Suprapubic skin (tissue), 4 donors: ENCODE data around the gene TNFRSF8. TPM values are rescaled to one million over a fixed set of nuclear protein-coding genes. Genes with fewer than 3 reads are reported as not detected.

Experiments
- DNase-seq, 2 donors: peaks; one replicate each; pipeline ENCODE4 v3.0.0-alpha.2; 2019; ENCODE audit warnings: low spot score in 2 of 2
- H3K27ac ChIP-seq: fragments of 200-600 bp; sonication (generic); one replicate; pipeline ENCODE4 v1.5.1; 2019
- H3K27me3 ChIP-seq: fragments of 200-600 bp; sonication (generic); one replicate; pipeline ENCODE4 v1.5.1; 2019
- H3K36me3 ChIP-seq: fragments of 200-600 bp; sonication (generic); one replicate; pipeline ENCODE4 v1.5.1; 2019
- H3K4me1 ChIP-seq: fragments of 200-600 bp; sonication (generic); one replicate; pipeline ENCODE4 v1.5.1; 2019
- H3K4me3 ChIP-seq: fragments of 200-600 bp; sonication (generic); one replicate; pipeline ENCODE4 v1.5.1; 2019; ENCODE audit warnings: mild to moderate bottlenecking
- H3K9me3 ChIP-seq: fragments of 200-600 bp; sonication (generic); one replicate; pipeline ENCODE4 v1.5.1; 2019
- EP300 ChIP-seq: sonication (generic); formaldehyde crosslinking; IDR thresholded peaks from one replicate; pipeline ENCODE4 v1.6.1; 2017; ENCODE audit warnings: antibody characterized with exemption
- POLR2A ChIP-seq, 2 donors: fragments of 450-650 bp; IDR thresholded peaks; one replicate each; pipeline ENCODE4 v1.6.1; 2017; ENCODE audit warnings: antibody characterized with exemption in 2 of 2, mild to moderate bottlenecking in 2 of 2, moderate library complexity in 2 of 2
- POLR2AphosphoS5 ChIP-seq, 3 donors: sonication (generic); formaldehyde crosslinking; IDR thresholded peaks; one replicate each; pipeline ENCODE4 v1.6.1; 2017; ENCODE audit warnings: antibody characterized with exemption in 3 of 3
- WGBS: methylation state at CpG from one replicate; pipeline ENCODE4 v1.1.5; 2018; 5-methylcytosine and 5-hydroxymethylcytosine counted together
- total RNA-seq, 4 donors: library from RNA; depleted of rRNA; stranded (reverse); fragments of >200 nt; gene quantifications; one replicate each; pipeline ENCODE4 v1.1.0, GENCODE V29; 2016
- TF ChIP-seq, protein P1 (sequence below), 2 donors: fragments of 200-600 bp in 1 of 2; fragments of 450-650 bp in 1 of 2; sonication (generic) in 1 of 2; IDR thresholded peaks; one replicate each; pipeline ENCODE4 v1.5.1; 2016 to 2019; ENCODE audit warnings: antibody characterized with exemption in 2 of 2, mild to moderate bottlenecking in 1 of 2, moderate library complexity in 1 of 2

Gene TNFRSF8
- total RNA-seq, 4 donors from 2014 or later = 0.30 to 1.2 (median 0.75) TPM

- Histone ChIP-seq H3K36me3 (no peaks in the 10 kb centered on the region), H3K4me1 (peaks cover 87% of the 10 kb centered on the region), H3K9me3 (no peaks in the 10 kb centered on the region), H3K4me3 (no peak overlapping the region), H3K27ac (peak overlapping the region; percentile 34), H3K27me3 (peaks cover 11% of the 10 kb centered on the region)
- no peak for DNase-seq
- TF ChIP-seq EP300 = no peak
- no peak for TF ChIP-seq POLR2AphosphoS5 (IDR thresholded peaks at IDR 0.05)
- TF ChIP-seq, protein P1, sequence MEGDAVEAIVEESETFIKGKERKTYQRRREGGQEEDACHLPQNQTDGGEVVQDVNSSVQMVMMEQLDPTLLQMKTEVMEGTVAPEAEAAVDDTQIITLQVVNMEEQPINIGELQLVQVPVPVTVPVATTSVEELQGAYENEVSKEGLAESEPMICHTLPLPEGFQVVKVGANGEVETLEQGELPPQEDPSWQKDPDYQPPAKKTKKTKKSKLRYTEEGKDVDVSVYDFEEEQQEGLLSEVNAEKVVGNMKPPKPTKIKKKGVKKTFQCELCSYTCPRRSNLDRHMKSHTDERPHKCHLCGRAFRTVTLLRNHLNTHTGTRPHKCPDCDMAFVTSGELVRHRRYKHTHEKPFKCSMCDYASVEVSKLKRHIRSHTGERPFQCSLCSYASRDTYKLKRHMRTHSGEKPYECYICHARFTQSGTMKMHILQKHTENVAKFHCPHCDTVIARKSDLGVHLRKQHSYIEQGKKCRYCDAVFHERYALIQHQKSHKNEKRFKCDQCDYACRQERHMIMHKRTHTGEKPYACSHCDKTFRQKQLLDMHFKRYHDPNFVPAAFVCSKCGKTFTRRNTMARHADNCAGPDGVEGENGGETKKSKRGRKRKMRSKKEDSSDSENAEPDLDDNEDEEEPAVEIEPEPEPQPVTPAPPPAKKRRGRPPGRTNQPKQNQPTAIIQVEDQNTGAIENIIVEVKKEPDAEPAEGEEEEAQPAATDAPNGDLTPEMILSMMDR (IDR thresholded peaks at IDR 0.05) = no peak
- TF ChIP-seq POLR2A (IDR thresholded peaks at IDR 0.05) = no peak
- 100% methylated on average over 5 of the region's 7 CpGs for WGBS
These were observed 118.5 kb downstream of the TNFRSF8 start for GRCh38 chr1:12181568-12181967.

GRCh38 chr1:12182410-12182984, 119.4 kb downstream of the TNFRSF8 start:
- Histone ChIP-seq H3K27me3 (peaks cover 11% of the 10 kb centered on the region), H3K27ac (peak overlapping the region; percentile 86), H3K4me1 (peaks cover 85% of the 10 kb centered on the region), H3K9me3 (no peaks in the 10 kb centered on the region), H3K4me3 (no peak overlapping the region), H3K36me3 (no peaks in the 10 kb centered on the region)
- no peak for DNase-seq
- 78% methylated on average over 4 of the region's 4 CpGs for WGBS
- TF ChIP-seq POLR2A (IDR thresholded peaks at IDR 0.05) (no peak), EP300 (no peak), POLR2AphosphoS5 (IDR thresholded peaks at IDR 0.05) (no peak)
- TF ChIP-seq, protein P1 (IDR thresholded peaks at IDR 0.05) = no peak

DNA sequence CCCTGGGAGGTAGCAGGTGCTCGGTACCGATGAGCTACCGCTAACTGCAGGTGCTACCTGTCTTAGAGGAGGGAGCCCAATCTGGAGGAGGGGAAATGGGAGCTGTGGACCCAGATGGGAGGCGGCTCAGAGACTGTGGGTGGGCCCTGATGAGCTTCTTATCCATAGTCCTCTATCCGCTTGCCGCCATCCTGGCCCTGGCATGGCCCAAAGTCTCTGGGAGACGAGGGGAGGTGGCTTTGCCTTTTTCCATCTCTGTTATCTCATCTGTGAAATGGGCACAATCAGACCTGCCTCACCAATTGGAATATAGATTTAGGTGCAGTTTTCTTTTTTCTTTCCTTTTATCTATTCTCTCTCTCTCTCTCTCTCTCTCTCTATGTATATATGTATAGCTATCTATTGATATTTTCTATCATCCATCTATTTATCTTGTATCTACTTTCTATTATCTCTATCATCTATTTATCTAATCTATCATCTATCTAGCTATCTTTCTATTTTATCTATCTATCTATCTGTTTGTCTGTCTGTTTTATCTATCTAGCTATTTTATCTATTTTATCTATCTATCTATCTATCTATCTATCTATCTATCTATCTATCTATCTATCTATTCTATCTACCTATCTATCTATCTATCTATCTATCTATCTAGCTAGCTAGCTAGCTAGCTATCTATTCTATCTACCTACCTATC, 120.1 kb downstream of the TNFRSF8 start:
- H3K27me3 ChIP-seq = peaks cover 11% of the 10 kb centered on the region
- TF ChIP-seq, protein P1 (IDR thresholded peaks at IDR 0.05) = no peak
- TF ChIP-seq POLR2A (IDR thresholded peaks at IDR 0.05) = no peak
- TF ChIP-seq POLR2AphosphoS5 (IDR thresholded peaks at IDR 0.05) = no peak
- no peak for TF ChIP-seq EP300
- peaks cover 83% of the 10 kb centered on the region for H3K4me1 ChIP-seq
- 80% methylated on average over 7 of the region's 7 CpGs for WGBS
- no peaks in the 10 kb centered on the region for H3K9me3 ChIP-seq
- peak overlapping the region; percentile 86 for H3K27ac ChIP-seq
- no peak for DNase-seq
- no peaks in the 10 kb centered on the region for H3K36me3 ChIP-seq
- H3K4me3 ChIP-seq = no peak overlapping the region

- DNase-seq = peak; percentile 91 to 95
- TF ChIP-seq, protein P1 (IDR thresholded peaks at IDR 0.05) = no peak
- peak in 1 of 3 donors; percentile 87 for TF ChIP-seq POLR2AphosphoS5 (IDR thresholded peaks at IDR 0.05)
These were observed 121.0 kb downstream of the TNFRSF8 start for GRCh38 chr1:12184008-12184681.

More at GRCh38 chr1:12184008-12184681, 121.0 kb downstream of the TNFRSF8 start:
- Histone ChIP-seq H3K4me3 (peak overlapping the region; percentile 24), H3K27ac (peak overlapping the region; percentile 86), H3K36me3 (no peaks in the 10 kb centered on the region), H3K27me3 (peaks cover 4% of the 10 kb centered on the region), H3K4me1 (peaks cover 83% of the 10 kb centered on the region), H3K9me3 (no peaks in the 10 kb centered on the region)
- 30% methylated on average over 6 of the region's 10 CpGs for WGBS
